Measurements from ENCODE around the gene CPB2.

DNA sequence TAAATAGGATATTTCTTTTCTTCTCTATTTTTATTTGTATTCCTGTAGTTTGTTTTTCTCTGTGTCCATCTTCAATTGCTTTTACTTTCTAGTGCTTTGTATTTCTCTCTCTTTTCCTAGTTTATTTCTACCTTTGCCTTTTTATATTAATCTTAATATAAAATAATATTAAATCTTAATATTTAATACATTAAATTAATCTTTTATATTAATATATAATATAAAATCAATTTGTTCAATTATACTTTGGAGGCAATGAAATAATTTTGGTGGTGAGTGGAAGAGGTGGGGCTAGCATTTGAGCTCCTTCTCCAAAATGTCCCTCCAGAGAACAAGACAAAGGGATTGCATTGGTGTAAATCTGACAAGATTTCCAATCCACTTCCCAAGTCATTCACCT lies 6.3 kb upstream of the CPB2 start:
- TF ChIP-seq, protein P1, sequence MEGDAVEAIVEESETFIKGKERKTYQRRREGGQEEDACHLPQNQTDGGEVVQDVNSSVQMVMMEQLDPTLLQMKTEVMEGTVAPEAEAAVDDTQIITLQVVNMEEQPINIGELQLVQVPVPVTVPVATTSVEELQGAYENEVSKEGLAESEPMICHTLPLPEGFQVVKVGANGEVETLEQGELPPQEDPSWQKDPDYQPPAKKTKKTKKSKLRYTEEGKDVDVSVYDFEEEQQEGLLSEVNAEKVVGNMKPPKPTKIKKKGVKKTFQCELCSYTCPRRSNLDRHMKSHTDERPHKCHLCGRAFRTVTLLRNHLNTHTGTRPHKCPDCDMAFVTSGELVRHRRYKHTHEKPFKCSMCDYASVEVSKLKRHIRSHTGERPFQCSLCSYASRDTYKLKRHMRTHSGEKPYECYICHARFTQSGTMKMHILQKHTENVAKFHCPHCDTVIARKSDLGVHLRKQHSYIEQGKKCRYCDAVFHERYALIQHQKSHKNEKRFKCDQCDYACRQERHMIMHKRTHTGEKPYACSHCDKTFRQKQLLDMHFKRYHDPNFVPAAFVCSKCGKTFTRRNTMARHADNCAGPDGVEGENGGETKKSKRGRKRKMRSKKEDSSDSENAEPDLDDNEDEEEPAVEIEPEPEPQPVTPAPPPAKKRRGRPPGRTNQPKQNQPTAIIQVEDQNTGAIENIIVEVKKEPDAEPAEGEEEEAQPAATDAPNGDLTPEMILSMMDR (IDR thresholded peaks at IDR 0.05) = no peak
- no peak for TF ChIP-seq POLR2AphosphoS5 (IDR thresholded peaks at IDR 0.05; ENCODE audit: insufficient read depth in 1 of 2, low read depth in 1 of 2)
- TF ChIP-seq POLR2A (IDR thresholded peaks at IDR 0.05) = no peak

All from vagina (tissue), 2 donors.